ENCODE data around the gene ST8SIA1. TPM values are rescaled to one million over a fixed set of nuclear protein-coding genes. Genes with fewer than 3 reads are reported as not detected.

Gene ST8SIA1
- total RNA-seq, 1 experiment from 2014 or later, result not detected

DNA sequence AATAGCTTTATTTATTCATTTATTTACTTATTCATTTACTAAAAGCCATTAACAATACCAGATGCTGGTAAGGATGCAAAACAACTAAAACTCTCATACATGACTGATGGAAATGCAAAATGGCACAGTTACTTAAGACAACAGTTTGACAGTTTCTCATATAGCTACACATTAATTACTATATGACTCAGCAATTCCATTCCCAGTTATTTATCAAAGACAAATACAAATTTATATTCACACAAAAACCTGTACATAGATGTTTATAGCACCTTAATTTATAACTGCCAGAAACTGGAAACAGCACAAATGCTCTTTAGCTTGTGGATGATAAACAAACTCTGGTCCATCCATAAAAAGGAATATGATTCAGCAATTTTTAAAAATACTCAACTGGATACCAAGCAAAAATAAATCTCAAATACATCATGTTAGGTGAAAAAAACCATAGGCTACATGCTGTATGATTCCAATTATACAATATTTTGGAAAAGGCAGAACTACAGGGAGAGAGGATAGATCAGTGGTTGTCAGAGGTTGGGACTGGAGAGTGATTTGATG lies 37.9 kb upstream of the ST8SIA1 start:
- Histone ChIP-seq H2AFZ (ENCODE audit: low read length) (no peak overlapping the region), H3K4me1 (ENCODE audit: insufficient read depth, low read length) (no peaks in the 10 kb centered on the region), H3K79me1 (ENCODE audit: insufficient read depth, low read depth, low read length, poor library complexity, severe bottlenecking) (no peaks in the 10 kb centered on the region), H3K9me3 (ENCODE audit: control insufficient read depth, low read depth, low read length) (no peaks in the 10 kb centered on the region), H3T11ph (ENCODE audit: low read length) (no peak overlapping the region), H3K27ac (ENCODE audit: insufficient read length, low read depth, low read length) (no peak overlapping the region), H3K27me3 (ENCODE audit: insufficient read depth, low read length) (no peaks in the 10 kb centered on the region), H3K23ac (ENCODE audit: insufficient read length, low read depth, low read length) (no peak overlapping the region), H4K8ac (replicated peaks; ENCODE audit: insufficient read length, low read depth, low read length) (no peak overlapping the region), H2BK15ac (ENCODE audit: low read depth, low read length) (no peak overlapping the region), H3K56ac (ENCODE audit: insufficient read length, low read depth, low read length) (no peak overlapping the region), H4K20me1 (ENCODE audit: control insufficient read depth, insufficient read depth, insufficient read length) (no peaks in the 10 kb centered on the region), H3K9ac (ENCODE audit: extremely low read depth, insufficient read length, low read length) (no peak overlapping the region), H4K91ac (ENCODE audit: insufficient read length, low read depth, low read length) (no peak overlapping the region), H2BK12ac (ENCODE audit: insufficient read length, low read depth, low read length) (no peak overlapping the region), H3K79me2 (ENCODE audit: insufficient read depth, low read length) (no peaks in the 10 kb centered on the region), H4K5ac (ENCODE audit: insufficient read length, low read depth, low read length) (no peak overlapping the region), H2BK120ac (ENCODE audit: low read depth, low read length, poor library complexity, severe bottlenecking) (no peak overlapping the region), H3K4ac (ENCODE audit: low read depth, low read length) (no peak overlapping the region), H2BK20ac (ENCODE audit: low read depth, low read length, poor library complexity, severe bottlenecking) (no peak overlapping the region), H3K4me2 (ENCODE audit: insufficient read depth, insufficient read length, low read length) (no peak overlapping the region), H2AK5ac (ENCODE audit: insufficient read length, low read length) (no peak overlapping the region), H2BK5ac (ENCODE audit: insufficient read length, low read length) (no peak overlapping the region), H3K18ac (ENCODE audit: insufficient read length, low read depth, low read length) (no peak overlapping the region), H3K23me2 (ENCODE audit: insufficient read length, low read depth, low read length, poor library complexity, severe bottlenecking) (no peaks in the 10 kb centered on the region), H3K14ac (ENCODE audit: insufficient read depth, low read length) (no peak overlapping the region)
- Mint-ChIP-seq H3K36me3 (ENCODE audit: insufficient read depth in 1 of 3, low read depth in 3 of 3) (peaks cover 0 to 5% (median 0%) of the 10 kb centered on the region in 3 experiments; a peak in 1 of 7 replicates), H3K27ac (no peak overlapping the region), H3K4me1 (no peaks in the 10 kb centered on the region), H3K4me3 (no peak overlapping the region), H3K9me3 (peaks cover 15 to 21% of the 10 kb centered on the region in 2 experiments; a peak in 4 of 5 replicates), H3K27me3 (ENCODE audit: low read depth) (peaks cover 6% of the 10 kb centered on the region; the same call in 1 of the 2 replicates)
- TF ChIP-seq, protein P1, sequence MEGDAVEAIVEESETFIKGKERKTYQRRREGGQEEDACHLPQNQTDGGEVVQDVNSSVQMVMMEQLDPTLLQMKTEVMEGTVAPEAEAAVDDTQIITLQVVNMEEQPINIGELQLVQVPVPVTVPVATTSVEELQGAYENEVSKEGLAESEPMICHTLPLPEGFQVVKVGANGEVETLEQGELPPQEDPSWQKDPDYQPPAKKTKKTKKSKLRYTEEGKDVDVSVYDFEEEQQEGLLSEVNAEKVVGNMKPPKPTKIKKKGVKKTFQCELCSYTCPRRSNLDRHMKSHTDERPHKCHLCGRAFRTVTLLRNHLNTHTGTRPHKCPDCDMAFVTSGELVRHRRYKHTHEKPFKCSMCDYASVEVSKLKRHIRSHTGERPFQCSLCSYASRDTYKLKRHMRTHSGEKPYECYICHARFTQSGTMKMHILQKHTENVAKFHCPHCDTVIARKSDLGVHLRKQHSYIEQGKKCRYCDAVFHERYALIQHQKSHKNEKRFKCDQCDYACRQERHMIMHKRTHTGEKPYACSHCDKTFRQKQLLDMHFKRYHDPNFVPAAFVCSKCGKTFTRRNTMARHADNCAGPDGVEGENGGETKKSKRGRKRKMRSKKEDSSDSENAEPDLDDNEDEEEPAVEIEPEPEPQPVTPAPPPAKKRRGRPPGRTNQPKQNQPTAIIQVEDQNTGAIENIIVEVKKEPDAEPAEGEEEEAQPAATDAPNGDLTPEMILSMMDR (conservative IDR thresholded peaks at IDR 0.05), result no peak
- DNase-seq, result no peak
